ENCODE measurements around the gene FRMD6. TPM values are rescaled to one million over a fixed set of nuclear protein-coding genes. Genes with fewer than 3 reads are reported as not detected.
A peak's percentile ranks its signal among the peaks of the same experiment; 100 is the strongest.

FRMD6 gene
- total and polyA plus RNA-seq, 12 donors = 6.4 to 42.6 (median 23.3) TPM

DNA sequence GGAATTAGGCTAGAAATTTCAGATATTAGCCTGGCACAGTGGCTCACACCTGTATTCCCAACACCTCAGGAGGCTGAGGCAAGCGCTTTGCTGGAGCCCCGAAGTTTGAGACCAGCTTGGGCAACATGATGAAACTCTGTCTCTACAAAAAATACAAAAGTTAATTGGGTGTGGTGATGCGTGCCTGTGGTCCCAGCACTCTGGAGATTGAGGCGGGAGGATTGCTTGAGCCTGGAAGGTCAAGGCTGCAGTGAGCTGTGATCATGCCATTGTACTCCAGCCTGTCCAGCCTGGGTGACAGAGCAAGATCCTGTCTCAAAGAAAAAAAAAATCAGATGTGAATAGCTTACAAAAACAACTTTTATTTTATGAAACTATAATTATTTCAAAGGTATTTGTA, 15.1 kb downstream of the FRMD6 start:
- intact Hi-C loops (cut with DNase I) = no loop called here
- H3K27ac ChIP-seq = no peak overlapping the region
- TF ChIP-seq POLR2A (IDR thresholded peaks at IDR 0.05) = no peak
- TF ChIP-seq, protein P1, sequence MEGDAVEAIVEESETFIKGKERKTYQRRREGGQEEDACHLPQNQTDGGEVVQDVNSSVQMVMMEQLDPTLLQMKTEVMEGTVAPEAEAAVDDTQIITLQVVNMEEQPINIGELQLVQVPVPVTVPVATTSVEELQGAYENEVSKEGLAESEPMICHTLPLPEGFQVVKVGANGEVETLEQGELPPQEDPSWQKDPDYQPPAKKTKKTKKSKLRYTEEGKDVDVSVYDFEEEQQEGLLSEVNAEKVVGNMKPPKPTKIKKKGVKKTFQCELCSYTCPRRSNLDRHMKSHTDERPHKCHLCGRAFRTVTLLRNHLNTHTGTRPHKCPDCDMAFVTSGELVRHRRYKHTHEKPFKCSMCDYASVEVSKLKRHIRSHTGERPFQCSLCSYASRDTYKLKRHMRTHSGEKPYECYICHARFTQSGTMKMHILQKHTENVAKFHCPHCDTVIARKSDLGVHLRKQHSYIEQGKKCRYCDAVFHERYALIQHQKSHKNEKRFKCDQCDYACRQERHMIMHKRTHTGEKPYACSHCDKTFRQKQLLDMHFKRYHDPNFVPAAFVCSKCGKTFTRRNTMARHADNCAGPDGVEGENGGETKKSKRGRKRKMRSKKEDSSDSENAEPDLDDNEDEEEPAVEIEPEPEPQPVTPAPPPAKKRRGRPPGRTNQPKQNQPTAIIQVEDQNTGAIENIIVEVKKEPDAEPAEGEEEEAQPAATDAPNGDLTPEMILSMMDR (IDR thresholded peaks at IDR 0.05) = no peak
- no peaks in the 10 kb centered on the region for H3K9me3 ChIP-seq (replicated peaks in 1 of 3)
- WGBS, 4 donors = 46 to 65% (median 55%) methylated on average over 4 of the region's 4 CpGs
- peaks cover 7 to 13% of the 10 kb centered on the region in 2 donors for H3K4me1 ChIP-seq (replicated peaks in 1 of 2)
- peak in 6 of 7 donors; percentile 27 to 63 (median 38) for DNase-seq
- no peaks in the 10 kb centered on the region for H3K36me3 ChIP-seq (replicated peaks in 1 of 2)
- H3K27me3 ChIP-seq = no peaks in the 10 kb centered on the region
- H3K4me3 ChIP-seq = no peak overlapping the region

DNA sequence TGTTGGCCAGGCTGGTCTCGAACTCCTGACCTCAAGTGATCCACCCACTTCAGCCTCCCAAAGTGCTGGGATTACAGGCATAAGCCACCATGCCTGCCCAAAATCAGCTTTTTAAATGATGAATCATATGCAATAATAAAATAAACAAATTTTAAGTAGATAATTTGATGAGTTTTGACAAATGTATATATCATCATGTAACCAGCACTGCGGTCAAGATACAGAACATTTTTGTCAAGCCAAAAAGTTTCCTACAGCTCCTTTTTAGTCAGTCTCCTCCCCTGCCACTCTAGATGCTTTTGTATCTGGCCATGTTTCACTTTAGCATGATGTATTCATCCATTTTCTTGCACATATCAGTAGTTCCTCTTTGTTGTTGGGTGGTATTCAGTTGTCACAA, 17.2 kb downstream of the FRMD6 start:
- H3K27ac ChIP-seq = no peak overlapping the region
- peaks cover 0 to 4% (median 0%) of the 10 kb centered on the region in 3 donors for H3K9me3 ChIP-seq (replicated peaks in 1 of 3)
- intact Hi-C loops (cut with DNase I) = no loop called here
- no peaks in the 10 kb centered on the region for H3K36me3 ChIP-seq (replicated peaks in 1 of 2)
- H3K27me3 ChIP-seq = no peaks in the 10 kb centered on the region
- no peak for DNase-seq
- H3K4me1 ChIP-seq (replicated peaks in 1 of 2) = peaks cover 7 to 13% of the 10 kb centered on the region in 2 donors
- TF ChIP-seq POLR2A (IDR thresholded peaks at IDR 0.05) = no peak
- TF ChIP-seq, protein P1 (IDR thresholded peaks at IDR 0.05) = no peak
- 91 to 98% (median 95%) methylated on average over 2 of the region's 2 CpGs for WGBS, 4 donors
- no peak overlapping the region for H3K4me3 ChIP-seq

DNA sequence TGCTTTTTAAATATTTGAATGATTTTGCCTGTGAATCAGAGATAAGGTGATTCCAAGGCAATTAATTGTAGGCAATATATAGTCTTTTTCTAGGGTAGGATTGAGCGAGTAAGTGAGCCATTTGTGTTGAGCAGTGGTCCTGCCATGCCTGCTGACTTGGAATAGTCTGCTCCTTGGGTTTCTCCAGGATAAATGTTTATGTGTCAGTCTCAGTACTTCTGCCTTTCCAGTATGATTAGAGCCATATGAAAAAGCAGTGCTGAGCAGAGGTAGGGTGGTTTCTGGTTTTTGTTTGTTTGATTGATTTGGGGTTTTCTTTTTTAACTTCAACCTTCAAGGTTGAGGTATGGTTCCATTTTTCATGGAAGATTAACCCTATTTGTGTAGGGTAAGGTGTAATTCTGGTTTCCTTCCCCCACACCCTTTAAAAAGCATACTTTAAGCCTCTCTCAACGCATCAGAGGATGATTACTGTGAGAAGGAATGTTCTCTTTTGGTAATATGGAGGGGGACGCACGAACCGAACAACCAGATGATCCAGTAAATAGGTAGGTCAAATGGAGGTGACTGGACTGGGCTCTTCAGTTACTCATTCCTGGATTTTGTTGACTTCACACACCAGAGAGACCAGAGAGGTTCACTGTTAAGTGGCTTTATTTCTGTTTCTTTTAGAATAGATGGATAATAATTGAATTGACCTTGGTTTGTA, 22.7 kb downstream of the FRMD6 start:
- no peaks in the 10 kb centered on the region for H3K36me3 ChIP-seq (replicated peaks in 1 of 2)
- no peak overlapping the region for H3K27ac ChIP-seq
- no peaks in the 10 kb centered on the region for H3K27me3 ChIP-seq
- 94 to 96% (median 95%) methylated on average over 5 of the region's 5 CpGs for WGBS, 4 donors
- H3K9me3 ChIP-seq (replicated peaks in 1 of 3) = peaks cover 0 to 4% (median 0%) of the 10 kb centered on the region in 3 donors
- DNase-seq = no peak
- TF ChIP-seq POLR2A (IDR thresholded peaks at IDR 0.05) = no peak
- TF ChIP-seq, protein P1 (IDR thresholded peaks at IDR 0.05) = no peak
- H3K4me3 ChIP-seq = no peak overlapping the region
- intact Hi-C loops (cut with DNase I) = no loop called here
- peaks cover 0 to 29% of the 10 kb centered on the region in 2 donors for H3K4me1 ChIP-seq (replicated peaks in 1 of 2)

DNA sequence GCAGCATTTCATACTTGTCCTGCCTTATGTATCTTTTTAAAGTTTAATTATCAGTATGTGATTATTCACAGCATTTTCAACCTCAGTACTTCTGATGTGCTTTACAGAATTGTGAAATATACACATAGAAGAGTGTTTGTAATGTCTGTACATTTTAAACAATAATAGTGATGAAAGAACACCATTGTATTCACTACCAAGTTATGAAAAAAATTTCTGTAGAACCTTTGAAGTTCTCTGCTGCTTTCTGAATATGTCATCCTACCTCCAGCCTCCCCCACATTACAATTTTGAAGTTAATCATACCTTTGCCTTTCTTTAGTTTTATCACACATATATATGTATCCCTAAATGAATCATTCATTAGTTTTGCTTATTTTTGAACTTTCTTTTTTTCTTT, 24.8 kb downstream of the FRMD6 start:
- Histone ChIP-seq H3K4me1 (replicated peaks in 1 of 2) (peaks cover 0 to 29% of the 10 kb centered on the region in 2 donors), H3K9me3 (replicated peaks in 1 of 3) (peaks cover 0 to 4% (median 0%) of the 10 kb centered on the region in 3 donors), H3K27me3 (no peaks in the 10 kb centered on the region), H3K36me3 (replicated peaks in 1 of 2) (no peaks in the 10 kb centered on the region), H3K4me3 (no peak overlapping the region), H3K27ac (no peak overlapping the region)
- DNase-seq = no peak
- intact Hi-C loops (cut with DNase I) = no loop called here
- TF ChIP-seq, protein P1 (IDR thresholded peaks at IDR 0.05) = no peak
- no peak for TF ChIP-seq POLR2A (IDR thresholded peaks at IDR 0.05)
